SK-N-SH (cell line): ENCODE results near the gene EXOC3L1.

Source experiments
- CTCF ChIP-seq: fragments of 200-600 bp; sonication (generic); IDR thresholded peaks from 2 replicates; pipeline ENCODE4 v1.6.1; 2017; ENCODE audit warnings: antibody characterized with exemption, mild to moderate bottlenecking, moderate library complexity
- ELF1 ChIP-seq: IDR thresholded peaks from 2 replicates; pipeline ENCODE4 v1.4.0; 2012
- EP300 ChIP-seq, 2 experiments: IDR thresholded peaks; 2 replicates each; pipeline versions ENCODE4 v1.4.0 to v1.6.1; 2012; ENCODE audit warnings: borderline replicate concordance in 1 of 2, low read depth in 1 of 2, low read length in 1 of 2
- GATA2 ChIP-seq: sonication (generic); formaldehyde crosslinking; IDR thresholded peaks from 2 replicates; pipeline ENCODE4 v1.5.0; 2020; ENCODE audit warnings: mild to moderate bottlenecking, missing genetic modification reagents
- JUND ChIP-seq: IDR thresholded peaks from 2 replicates; pipeline ENCODE4 v1.4.0; 2012
- POLR2AphosphoS5 ChIP-seq: IDR thresholded peaks from 2 replicates; pipeline ENCODE4 v1.6.1; 2012; ENCODE audit warnings: low read depth, low read length
- RCOR1 ChIP-seq: fragments of 150-350 bp; IDR thresholded peaks from 2 replicates; pipeline ENCODE4 v1.6.1; 2017; ENCODE audit warnings: antibody characterized with exemption, low read length
- REST ChIP-seq: IDR thresholded peaks from 2 replicates; pipeline ENCODE4 v1.6.1; 2012; ENCODE audit warnings: mild to moderate bottlenecking, low read depth, low read length, moderate library complexity
- RXRA ChIP-seq: IDR thresholded peaks from 2 replicates; pipeline ENCODE4 v1.4.0; 2012; ENCODE audit warnings: low read depth, mild to moderate bottlenecking, borderline replicate concordance
- SIN3A ChIP-seq: IDR thresholded peaks from 2 replicates; pipeline ENCODE4 v1.6.1; 2012; ENCODE audit warnings: low read depth, mild to moderate bottlenecking, low read length, moderate library complexity, borderline replicate concordance
- SMC3 ChIP-seq: IDR thresholded peaks from 2 replicates; pipeline ENCODE4 v1.6.1; 2012; ENCODE audit warnings: low read depth, low read length, improper control_type of control experiment
- TAF1 ChIP-seq: IDR thresholded peaks from 2 replicates; pipeline ENCODE4 v1.6.1; 2012; ENCODE audit warnings: low read depth, mild to moderate bottlenecking, low read length, moderate library complexity, borderline replicate concordance
- TCF12 ChIP-seq: IDR thresholded peaks from 2 replicates; pipeline ENCODE4 v1.4.0; 2012
- USF2 ChIP-seq: fragments of 150-350 bp; IDR thresholded peaks from 2 replicates; pipeline ENCODE4 v1.6.1; 2017; ENCODE audit warnings: antibody characterized with exemption, low read length, low read depth, borderline replicate concordance

GRCh38 chr16:67142342-67142741 lies 47.6 kb downstream of the EXOC3L1 start:
- TF ChIP-seq CTCF: no peak
- TF ChIP-seq TAF1: no peak
- TF ChIP-seq POLR2AphosphoS5: no peak
- TF ChIP-seq ELF1: no peak
- no peak for TF ChIP-seq RXRA
- TF ChIP-seq USF2: no peak
- TF ChIP-seq JUND: no peak
- TF ChIP-seq GATA2: no peak
- no peak for TF ChIP-seq SIN3A
- no peak for TF ChIP-seq TCF12
- no peak for TF ChIP-seq REST
- no peak for TF ChIP-seq RCOR1
- no peak for TF ChIP-seq SMC3
- TF ChIP-seq EP300 (IDR thresholded peaks at IDR 0.05; ENCODE audit: borderline replicate concordance in 1 of 2, low read depth in 1 of 2, low read length in 1 of 2): no peak
